GM12878 (cell line): Measurements from ENCODE around the gene PTTG1. TPM values are rescaled to one million over a fixed set of nuclear protein-coding genes. Genes with fewer than 3 reads are reported as not detected.

Source experiments
- ATAC-seq: fragments of 200-7000 bp; cut with Tn5 transposase; 3 replicates; pipeline ENCODE4 v1.9.1; 2020; ENCODE audit warnings: mild to moderate bottlenecking, moderate library complexity
- BruUV-seq: library from RNA; stranded (reverse); fragments of 400-500 nt; replicated peaks from 2 replicates; lab custom pipeline; 2021; lab: Mats Ljungman, UMichigan
- CTCF ChIA-PET: fragments of 300-600 bp; sonication (Branson Sonifier 250); formaldehyde crosslinking; extraction: SDS; loops from one replicate; lab custom pipeline; 2021; ENCODE audit warnings: inconsistent platforms; lab: Yijun Ruan, JAX
- POLR2A ChIA-PET: fragments of 350-600 bp; formaldehyde crosslinking; extraction: SDS; loops from one replicate; lab custom pipeline; 2021; ENCODE audit warnings: inconsistent platforms; lab: Charles Lee
- RAD21 ChIA-PET: fragments of 300-600 bp; sonication (Branson Sonifier 250); formaldehyde crosslinking; loops from one replicate; lab custom pipeline; 2023; ENCODE audit warnings: antibody characterized with exemption; ENCODE audit not compliant: unreplicated experiment; lab: Charles Lee
- SMC1A ChIA-PET: fragments of 300-600 bp; sonication (Branson Sonifier 250); formaldehyde crosslinking; loops from one replicate; lab custom pipeline; 2023; ENCODE audit not compliant: unreplicated experiment, uncharacterized antibody; lab: Charles Lee
- DNase-seq: peaks from one replicate; pipeline ENCODE4 v3.0.0-alpha.2; 2011; ENCODE audit warnings: low read depth, low spot score
- FAIRE-seq: peaks from 3 replicates; lab custom pipeline; 2011; peaks lifted over from hg19 to GRCh38; lab: Jason Lieb, UNC
- H2AFZ ChIP-seq: 2 replicates; pipeline ENCODE4 v1.6.0; 2011; ENCODE audit warnings: low read depth, low read length, control low read depth; ENCODE audit not compliant: control insufficient read depth
- H3K27ac ChIP-seq: 2 replicates; pipeline ENCODE4 v1.5.1; 2011; ENCODE audit warnings: control low read depth; ENCODE audit not compliant: control insufficient read depth, insufficient read depth
- H3K27me3 ChIP-seq, 2 experiments: replicated peaks in 1 of 2; 2 replicates each; pipeline versions ENCODE4 v1.6.0 to v1.6.1; 2011; ENCODE audit warnings: low read length in 1 of 2; ENCODE audit not compliant: control insufficient read depth in 2 of 2, insufficient read depth in 2 of 2
- H3K36me3 ChIP-seq, 2 experiments: 2 replicates each; pipeline ENCODE4 v1.5.1; 2011; ENCODE audit warnings: low read length in 1 of 2; ENCODE audit not compliant: control insufficient read depth in 2 of 2, insufficient read depth in 2 of 2
- H3K4me1 ChIP-seq: 2 replicates; pipeline ENCODE4 v1.6.1; 2011; ENCODE audit warnings: mild to moderate bottlenecking, low read length, moderate library complexity, mixed read lengths; ENCODE audit not compliant: control insufficient read depth, insufficient read depth
- H3K4me2 ChIP-seq: 2 replicates; pipeline ENCODE4 v1.6.0; 2011; ENCODE audit warnings: control low read depth; ENCODE audit not compliant: control insufficient read depth, insufficient read depth
- H3K4me3 ChIP-seq: fragments of 200-600 bp; sonication (generic); 2 replicates; pipeline ENCODE4 v1.5.1; 2016
- H3K79me2 ChIP-seq: 2 replicates; pipeline ENCODE4 v1.6.0; 2011; ENCODE audit warnings: low read length; ENCODE audit not compliant: control insufficient read depth, insufficient read depth
- H3K9ac ChIP-seq: 2 replicates; pipeline ENCODE4 v1.8.0; 2011; ENCODE audit warnings: low read length, control low read depth, mixed read lengths; ENCODE audit not compliant: control insufficient read depth, insufficient read depth
- H3K9me3 ChIP-seq: replicated peaks from 3 replicates; pipeline ENCODE4 v1.5.1; 2011; ENCODE audit warnings: mild to moderate bottlenecking, low read length; ENCODE audit not compliant: control insufficient read depth, insufficient read depth
- H4K20me1 ChIP-seq: 2 replicates; pipeline ENCODE4 v1.6.0; 2011; ENCODE audit not compliant: control insufficient read depth, insufficient read depth
- BACH1 ChIP-seq: fragments of 450-650 bp; IDR thresholded peaks from 2 replicates; pipeline ENCODE4 v1.6.1; 2017; ENCODE audit warnings: mild to moderate bottlenecking, borderline replicate concordance
- BCL11A ChIP-seq: IDR thresholded peaks from 2 replicates; pipeline ENCODE4 v1.6.1; 2011; ENCODE audit warnings: low read depth, low read length
- CBX3 ChIP-seq: fragments of 200-600 bp; sonication (generic); IDR thresholded peaks from 2 replicates; pipeline ENCODE4 v1.6.1; 2016; ENCODE audit warnings: low read depth, borderline replicate concordance
- CHD2 ChIP-seq: IDR thresholded peaks from 2 replicates; pipeline ENCODE4 v1.6.1; 2011; ENCODE audit warnings: low read depth, low read length, improper control_type of control experiment, borderline replicate concordance
- CREB1 ChIP-seq: IDR thresholded peaks from 2 replicates; pipeline ENCODE4 v1.6.1; 2012; ENCODE audit warnings: low read depth, mild to moderate bottlenecking, inconsistent platforms
- FOXM1 ChIP-seq: IDR thresholded peaks from 2 replicates; pipeline ENCODE4 v1.6.1; 2012; ENCODE audit warnings: low read depth, mild to moderate bottlenecking, inconsistent platforms, low read length, moderate library complexity
- HDGF ChIP-seq: fragments of 450-650 bp; IDR thresholded peaks from 2 replicates; pipeline ENCODE4 v1.6.1; 2016; ENCODE audit warnings: antibody characterized with exemption
- IRF3 ChIP-seq: fragments of 450-650 bp; IDR thresholded peaks from 2 replicates; pipeline ENCODE4 v1.6.1; 2014; ENCODE audit warnings: mild to moderate bottlenecking
- LARP7 ChIP-seq: fragments of 450-650 bp; IDR thresholded peaks from 2 replicates; pipeline ENCODE4 v1.6.1; 2017; ENCODE audit warnings: mild to moderate bottlenecking
- MLLT1 ChIP-seq: fragments of 450-650 bp; IDR thresholded peaks from 2 replicates; pipeline ENCODE4 v1.6.1; 2016; ENCODE audit warnings: mild to moderate bottlenecking
- NBN ChIP-seq: fragments of 450-650 bp; IDR thresholded peaks from 2 replicates; pipeline ENCODE4 v1.6.1; 2016
- NR2F1 ChIP-seq: fragments of 450-650 bp; conservative IDR thresholded peaks from 2 replicates; pipeline ENCODE4 v1.6.1; 2017; ENCODE audit warnings: mild to moderate bottlenecking
- POLR2A ChIP-seq: IDR thresholded peaks from 2 replicates; pipeline ENCODE4 v1.6.1; 2011; ENCODE audit warnings: low read depth, mild to moderate bottlenecking, low read length
- POLR2AphosphoS5 ChIP-seq: IDR thresholded peaks from 2 replicates; pipeline ENCODE4 v1.6.1; 2011; ENCODE audit warnings: mild to moderate bottlenecking, low read length, inconsistent platforms
- RUNX3 ChIP-seq: IDR thresholded peaks from 2 replicates; pipeline ENCODE4 v1.6.1; 2012; ENCODE audit warnings: low read length, inconsistent platforms
- SIX5 ChIP-seq: IDR thresholded peaks from 2 replicates; pipeline ENCODE4 v1.6.1; 2011; ENCODE audit warnings: mild to moderate bottlenecking, low read depth, low read length, moderate library complexity; ENCODE audit not compliant: severe bottlenecking
- SMAD1 ChIP-seq: fragments of 450-650 bp; IDR thresholded peaks from 2 replicates; pipeline ENCODE4 v1.6.1; 2018; ENCODE audit warnings: mild to moderate bottlenecking, low read depth; ENCODE audit not compliant: partially characterized antibody
- SMAD5 ChIP-seq: IDR thresholded peaks from 2 replicates; pipeline ENCODE4 v1.6.1; 2016; ENCODE audit warnings: antibody characterized with exemption, low read depth
- TCF7 ChIP-seq: IDR thresholded peaks from 2 replicates; pipeline ENCODE4 v1.6.1; 2014; ENCODE audit warnings: antibody characterized with exemption, borderline replicate concordance
- WRNIP1 ChIP-seq: IDR thresholded peaks from 2 replicates; pipeline ENCODE4 v1.6.1; 2011; ENCODE audit warnings: low read depth, low read length, improper control_type of control experiment, borderline replicate concordance
- WGBS: methylation state at CpG from one replicate; pipeline ENCODE4 v1.1.6; 2016; ENCODE audit warnings: low lambda C conversion rate; ENCODE audit not compliant: insufficient replicate concordance, insufficient coverage; ENCODE audit errors: missing lambda C conversion rate; 5-methylcytosine and 5-hydroxymethylcytosine counted together
- in situ Hi-C: fragments of 300-500 bp; cut with MboI; formaldehyde crosslinking; loops from 9 replicates; pipeline ENCODE4 v1.14.3; 2018; ENCODE audit warnings: mixed read lengths
- intact Hi-C: fragments of 100-400 bp; cut with micrococcal nuclease; formaldehyde crosslinking; loops from one replicate; pipeline ENCODE4 v1.14.2; 2022; ENCODE audit not compliant: unreplicated experiment
- polyA plus RNA-seq, 11 experiments: library from polyadenylated mRNA; depleted of rRNA in 4 of 11; unstranded in 6 of 11; stranded (reverse) in 5 of 11; fragments of >200 nt; fragmentation: Nextera tagmentation in 4 of 11; fragmentation: Illumina TruSeq in 1 of 11; extraction: Ambion mirVana in 4 of 11; extraction: Trizol in 1 of 11; gene quantifications; 1 replicate in 1 of 11; 2 replicates in 10 of 11; pipeline versions ENCODE4 v1.2.1 to v1.2.3, GENCODE V29; 2011 to 2016; ENCODE audit warnings: inconsistent platforms in 2 of 11, missing spikeins in 2 of 11, low read depth in 1 of 11
- total RNA-seq, 4 experiments: library from RNA; depleted of rRNA in 3 of 4; stranded (reverse); fragments of >200 nt in 3 of 4; fragmentation: Illumina TruSeq in 1 of 4; extraction: Trizol in 1 of 4; gene quantifications; 2 replicates each; pipeline versions ENCODE4 v1.2.1 to v1.2.3, GENCODE V29; 2013 to 2021

PTTG1 gene
- total and polyA plus RNA-seq, 10 of the 15 experiments (the other 5 are each of a cell fraction or from before 2014, with no cell fraction given), result 154 to 1,033 (median 377) TPM

- peak overlapping the region; percentile 91 for H3K9ac ChIP-seq
- RAD21 ChIA-PET, result interaction anchor here (0.6 to 9.8 kb wide), 8 partner anchors 8 to 46 kb away, joined by 3 to 329 read pairs (median 4); partner anchors contain the start of gene PTTG1
- FAIRE-seq (no peak), ATAC-seq (no peak), DNase-seq (no peak)
- no peak overlapping the region for H2AFZ ChIP-seq
- POLR2A ChIA-PET, result interaction anchor here (0.6 to 3.3 kb wide), 8 partner anchors 8 to 50 kb away, joined by 3 to 21 read pairs (median 4); partner anchors contain the start of genes PTTG1 and SLU7
- peaks cover 87% of the 10 kb centered on the region for H3K79me2 ChIP-seq
- SMC1A ChIA-PET, result interaction anchor here (0.6 to 15.7 kb wide), 6 partner anchors 8 to 47 kb away, joined by 3 to 511 read pairs (median 24); no protein-coding TSS in a partner anchor
- in situ Hi-C loops (no loop called here), intact Hi-C loops (loop anchor here (2.0 to 10.0 kb wide), 3 partner anchors 37 to 1265 kb away; partner anchors contain the start of gene RNF145)
- no peaks in the 10 kb centered on the region for H3K27me3 ChIP-seq
- no peaks in the 10 kb centered on the region for H3K9me3 ChIP-seq
- peak overlapping the region; percentile 88 for H3K4me3 ChIP-seq
- 1% methylated on average over 17 of the region's 20 CpGs for WGBS
- H3K4me1 ChIP-seq, result peaks cover 24% of the 10 kb centered on the region
- H3K27ac ChIP-seq, result peak overlapping the region; percentile 96
- H4K20me1 ChIP-seq, result no peaks in the 10 kb centered on the region; the same call in 1 of the 2 replicates
- BruUV-seq, result no TSS peak
- peaks cover 0 to 8% of the 10 kb centered on the region in 2 experiments; a peak in 3 of 4 replicates for H3K36me3 ChIP-seq
- CTCF ChIA-PET, result interaction anchor here (4.6 to 9.8 kb wide), 2 partner anchors 29 to 38 kb away, joined by 22 to 230 read pairs; no protein-coding TSS in a partner anchor
- H3K4me2 ChIP-seq, result peak overlapping the region; percentile 70
- TF ChIP-seq SMAD1 (peak; percentile 8), HDGF (peak; percentile 74; the same call in 1 of the 2 replicates), BCL11A (0 out of 2 replicates have a peak, but pooled peaks have one; percentile 6), MLLT1 (peak; percentile 99), FOXM1 (no peak), SMAD5 (0 out of 2 replicates have a peak, but pooled peaks have one; percentile 16), BACH1 (0 out of 2 replicates have a peak, but pooled peaks have one; percentile 8), LARP7 (peak; percentile 74), POLR2AphosphoS5 (peak; percentile 87), POLR2A (0 out of 2 replicates have a peak, but pooled peaks have one; percentile 33), CBX3 (no peak), RUNX3 (no peak), WRNIP1 (peak; percentile 76; the same call in 1 of the 2 replicates), NR2F1 (peak; percentile 56; the same call in 1 of the 2 replicates), TCF7 (no peak), IRF3 (no peak), NBN (peak; percentile 47; the same call in 1 of the 2 replicates), SIX5 (no peak), CREB1 (peak; percentile 5; the same call in 1 of the 2 replicates), CHD2 (0 out of 2 replicates have a peak, but pooled peaks have one; percentile 8)
These were observed 47.8 kb downstream of the PTTG1 start for GRCh38 chr5:160469156-160470144.
